Measurements from ENCODE around the gene MLYCD.

DNA sequence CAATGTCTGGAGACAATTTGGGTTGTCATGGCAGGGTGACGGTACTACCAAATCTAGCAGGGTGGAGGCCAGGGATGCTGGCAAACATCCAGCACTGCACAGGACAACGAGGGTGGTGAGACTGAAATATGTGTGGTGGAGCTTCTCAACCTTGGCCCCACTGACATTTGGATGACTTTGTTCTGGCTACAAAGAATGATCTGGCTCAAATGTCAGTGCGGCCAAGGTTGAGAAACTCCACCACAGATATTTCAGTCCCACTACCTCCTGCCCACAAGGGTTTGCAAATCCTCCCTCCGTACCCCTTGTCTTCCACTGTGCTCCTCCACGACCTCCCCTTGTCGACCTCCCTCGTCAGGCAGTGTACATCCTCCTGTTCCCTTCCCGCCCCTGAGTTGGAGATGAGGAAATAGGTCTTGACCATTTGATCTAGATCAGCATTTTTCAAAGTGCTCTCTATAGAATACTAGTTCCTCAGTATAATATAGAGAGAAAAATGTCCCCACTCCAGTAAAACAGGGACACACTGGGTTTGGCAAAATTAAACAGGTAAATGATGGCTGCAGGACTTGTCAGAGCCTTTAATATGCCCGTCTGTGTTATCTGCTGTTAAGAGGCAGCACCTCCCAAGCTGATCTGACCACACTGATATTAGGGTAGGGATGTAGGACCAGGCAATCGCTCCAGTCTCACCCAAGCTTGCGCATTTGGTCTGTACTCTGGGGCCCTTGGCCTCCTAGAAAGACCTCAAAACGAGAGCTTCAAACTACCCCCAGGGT, 60.9 kb downstream of the MLYCD start:
- TF ChIP-seq, protein P1, sequence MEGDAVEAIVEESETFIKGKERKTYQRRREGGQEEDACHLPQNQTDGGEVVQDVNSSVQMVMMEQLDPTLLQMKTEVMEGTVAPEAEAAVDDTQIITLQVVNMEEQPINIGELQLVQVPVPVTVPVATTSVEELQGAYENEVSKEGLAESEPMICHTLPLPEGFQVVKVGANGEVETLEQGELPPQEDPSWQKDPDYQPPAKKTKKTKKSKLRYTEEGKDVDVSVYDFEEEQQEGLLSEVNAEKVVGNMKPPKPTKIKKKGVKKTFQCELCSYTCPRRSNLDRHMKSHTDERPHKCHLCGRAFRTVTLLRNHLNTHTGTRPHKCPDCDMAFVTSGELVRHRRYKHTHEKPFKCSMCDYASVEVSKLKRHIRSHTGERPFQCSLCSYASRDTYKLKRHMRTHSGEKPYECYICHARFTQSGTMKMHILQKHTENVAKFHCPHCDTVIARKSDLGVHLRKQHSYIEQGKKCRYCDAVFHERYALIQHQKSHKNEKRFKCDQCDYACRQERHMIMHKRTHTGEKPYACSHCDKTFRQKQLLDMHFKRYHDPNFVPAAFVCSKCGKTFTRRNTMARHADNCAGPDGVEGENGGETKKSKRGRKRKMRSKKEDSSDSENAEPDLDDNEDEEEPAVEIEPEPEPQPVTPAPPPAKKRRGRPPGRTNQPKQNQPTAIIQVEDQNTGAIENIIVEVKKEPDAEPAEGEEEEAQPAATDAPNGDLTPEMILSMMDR (IDR thresholded peaks at IDR 0.05), result no peak
- no peak for TF ChIP-seq EZH2 (IDR thresholded peaks at IDR 0.05; ENCODE audit: borderline replicate concordance, insufficient read depth, low read depth, low read length, poor library complexity, severe bottlenecking)

Data from B cell (primary cell).